Measurements from ENCODE around the gene RUBCNL. TPM values are rescaled to one million over a fixed set of nuclear protein-coding genes. Genes with fewer than 3 reads are reported as not detected.

RUBCNL gene
- total RNA-seq, 1 donor from 2014 or later, result 7.3 TPM

DNA sequence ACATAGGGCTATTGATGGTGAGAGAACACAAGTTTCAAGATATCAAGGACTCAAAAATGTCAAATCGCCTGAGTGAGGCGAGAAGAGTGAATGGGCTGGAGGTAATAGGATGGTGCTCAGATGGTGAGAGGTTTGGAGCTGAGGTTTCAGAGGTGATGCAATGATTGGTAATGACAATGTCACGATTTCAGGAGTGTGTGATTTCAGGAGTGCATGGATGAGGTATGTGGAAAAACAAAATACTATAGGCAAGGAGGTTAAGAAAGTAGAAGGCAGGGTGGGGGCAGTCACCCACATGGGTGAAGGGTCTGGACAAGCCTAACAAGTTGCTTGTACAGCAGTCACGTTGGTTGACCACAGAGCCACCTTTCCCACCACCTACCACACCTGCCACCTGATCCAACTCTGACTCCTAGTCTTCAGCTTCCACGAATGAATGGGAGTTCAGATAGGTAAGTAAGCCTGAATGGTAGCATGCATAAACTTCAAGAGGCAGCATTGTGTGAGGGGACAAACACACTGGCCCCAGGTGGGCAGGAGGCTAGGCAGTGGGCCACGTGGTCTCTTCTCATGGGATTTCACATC lies 71.5 kb downstream of the RUBCNL start:
- intact Hi-C loops (cut with DNase I), result no loop called here
- ATAC-seq (no peak), DNase-seq (ENCODE audit: low spot score) (no peak)

DNA sequence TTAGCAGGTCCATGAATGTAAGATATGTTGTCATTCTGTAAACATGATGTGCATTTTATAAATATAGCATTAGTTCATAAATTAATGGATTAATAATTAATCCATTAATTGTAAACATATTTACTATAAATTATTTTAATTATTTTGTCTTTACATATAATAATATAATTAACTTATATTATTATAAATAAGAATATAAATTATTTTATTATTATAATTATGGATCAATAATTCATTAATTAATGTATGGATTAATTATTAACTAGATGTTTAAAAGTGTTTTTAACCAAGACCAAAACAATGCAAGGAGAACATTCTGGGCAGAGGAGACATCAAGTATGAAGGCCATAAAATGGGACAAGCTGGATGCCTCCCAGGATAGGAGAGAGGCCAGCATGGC lies 72.0 kb downstream of the RUBCNL start:
- no peak for DNase-seq (ENCODE audit: low spot score)
- ATAC-seq, result no peak
- intact Hi-C loops (cut with DNase I), result no loop called here

DNA sequence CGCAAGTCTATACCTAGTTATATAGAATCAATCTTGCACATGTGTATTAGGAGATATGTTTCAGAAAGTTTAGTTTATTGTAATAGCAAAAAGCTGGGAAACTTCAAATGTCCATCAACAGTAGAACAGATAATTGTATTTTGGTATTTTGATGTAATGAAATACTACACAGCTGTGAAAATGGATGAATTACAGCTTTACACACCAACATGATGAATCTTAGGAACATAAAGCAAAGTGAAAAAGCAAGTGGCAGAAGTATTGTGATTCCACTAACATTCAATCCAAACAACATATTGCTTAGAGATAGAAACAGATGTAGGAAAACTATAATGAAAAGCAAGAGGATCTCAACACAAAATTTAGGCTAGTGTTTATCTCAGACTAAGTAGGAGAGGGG lies 72.5 kb downstream of the RUBCNL start:
- intact Hi-C loops (cut with DNase I), result no loop called here
- DNase-seq (ENCODE audit: low spot score) (no peak), ATAC-seq (no peak)

DNA sequence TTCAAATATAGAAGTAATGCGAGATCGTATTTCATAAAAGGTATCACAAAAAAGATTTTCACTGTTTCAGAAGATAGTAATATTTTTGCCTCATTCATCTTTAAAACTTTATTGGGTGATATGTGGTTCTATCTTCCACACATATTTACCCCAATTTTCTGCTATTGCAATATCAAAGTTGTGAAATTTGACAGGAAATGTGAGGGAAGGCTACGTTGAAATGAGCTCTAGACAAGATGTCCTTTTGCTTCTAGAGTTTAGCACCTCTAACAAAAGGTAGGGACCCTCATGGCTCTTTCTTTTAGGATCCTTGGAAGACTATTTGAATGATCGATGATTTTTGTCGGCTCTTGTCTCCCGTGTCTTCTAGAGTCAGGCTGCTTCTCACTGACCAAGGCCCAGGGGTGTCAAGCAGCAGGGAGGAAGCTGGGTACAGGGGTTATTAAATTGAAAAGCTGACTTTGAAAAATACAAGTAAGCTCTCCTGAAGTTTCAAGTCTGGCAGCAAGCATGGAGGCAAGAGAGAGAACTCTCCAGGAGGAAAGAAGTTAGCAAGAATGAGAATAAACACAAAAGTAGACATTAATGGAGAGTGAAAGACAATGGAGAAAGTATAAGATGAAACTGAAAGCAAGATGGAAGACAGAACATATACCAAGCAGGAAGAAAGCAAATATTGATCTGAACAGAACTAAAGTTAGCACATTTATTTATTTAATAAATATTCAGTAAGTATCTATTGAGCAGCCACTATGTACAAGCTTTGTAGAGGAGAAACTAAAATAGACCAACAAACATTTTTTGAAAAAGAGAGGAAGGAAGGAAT lies 73.4 kb downstream of the RUBCNL start:
- ATAC-seq, result no peak
- DNase-seq (ENCODE audit: low spot score), result no peak

DNA sequence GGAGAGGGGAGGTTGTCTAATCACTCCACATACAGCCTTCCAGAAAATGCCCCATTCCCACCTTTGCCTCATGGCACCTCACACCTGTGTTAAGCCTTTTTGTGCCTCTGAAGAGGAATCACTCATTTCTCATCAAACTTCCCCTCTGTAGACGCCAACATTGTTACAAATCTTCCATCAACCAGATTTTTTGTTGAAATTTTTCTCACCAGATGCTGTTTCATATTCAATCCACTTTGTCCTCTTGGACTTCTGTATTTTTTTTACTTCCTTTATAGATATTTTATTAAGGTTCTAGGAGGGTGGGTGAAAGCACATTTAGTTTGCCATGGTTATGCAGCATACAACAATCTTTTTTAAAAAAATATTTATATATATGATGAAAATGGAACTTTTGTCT lies 74.0 kb downstream of the RUBCNL start:
- intact Hi-C loops (cut with DNase I), result no loop called here
- no peak for DNase-seq (ENCODE audit: low spot score)
- ATAC-seq, result no peak

More for the DNA sequence above, 73.4 kb downstream of the RUBCNL start:
- intact Hi-C loops (cut with DNase I), result no loop called here

DNA sequence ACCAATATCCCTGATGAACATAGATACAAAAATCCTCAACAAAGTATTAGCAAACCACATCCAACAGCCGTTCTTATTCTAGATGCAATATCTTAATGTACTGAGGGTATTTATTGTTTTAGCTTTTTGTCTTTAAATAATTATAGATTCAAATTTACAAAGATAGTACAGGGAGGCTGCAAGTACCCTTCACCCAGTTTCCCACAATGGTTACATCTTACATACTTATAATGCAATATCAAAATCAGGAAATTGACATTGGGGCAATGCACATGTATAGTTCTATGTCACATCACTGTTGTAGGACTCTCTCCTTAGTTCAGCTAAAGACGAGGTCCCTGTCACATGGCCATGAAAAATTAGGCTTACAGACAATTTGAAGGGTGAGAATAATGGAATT lies 75.8 kb downstream of the RUBCNL start:
- intact Hi-C loops (cut with DNase I), result no loop called here
- DNase-seq (ENCODE audit: low spot score), result no peak
- ATAC-seq, result no peak

DNA sequence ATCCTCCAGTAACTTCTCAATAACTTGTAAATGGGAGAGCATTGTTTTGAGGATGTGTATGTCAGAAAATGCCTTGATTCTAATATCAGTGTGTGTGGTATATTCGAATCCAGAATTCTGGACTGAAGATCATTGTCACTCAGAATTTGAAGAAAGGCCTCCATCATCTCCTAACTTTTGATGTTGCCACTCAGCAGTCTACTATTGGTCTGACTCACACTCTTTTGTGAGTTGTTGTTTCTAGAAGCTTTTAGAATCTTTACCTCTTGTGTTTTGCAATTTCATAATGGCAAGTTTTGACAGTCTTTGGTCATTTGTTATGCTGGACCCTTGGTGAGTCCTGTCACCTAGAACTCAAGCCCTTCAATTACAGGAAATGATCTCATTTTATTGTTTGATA lies 77.0 kb downstream of the RUBCNL start:
- DNase-seq (ENCODE audit: low spot score), result no peak
- intact Hi-C loops (cut with DNase I), result no loop called here
- no peak for ATAC-seq

DNA sequence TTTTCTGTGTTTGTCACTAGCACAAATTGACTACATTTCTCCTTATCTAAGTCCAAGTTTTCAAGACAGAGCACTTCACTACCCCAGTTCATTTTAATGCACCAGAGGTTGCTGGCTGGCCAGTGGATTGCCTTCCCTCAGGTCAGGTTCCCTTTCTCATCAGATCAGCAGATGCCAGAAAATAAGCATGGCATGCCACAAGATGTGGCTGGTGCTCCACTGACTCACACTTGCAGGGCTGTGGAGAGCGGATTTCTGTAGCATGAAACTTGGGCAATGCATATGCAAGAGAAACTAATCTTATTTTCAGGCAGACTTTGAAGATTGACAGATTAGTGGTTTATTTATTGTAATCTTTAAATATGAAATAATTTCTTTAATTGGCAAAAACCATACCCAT lies 79.5 kb downstream of the RUBCNL start:
- ATAC-seq, result no peak
- intact Hi-C loops (cut with DNase I), result no loop called here
- no peak for DNase-seq (ENCODE audit: low spot score)

DNA sequence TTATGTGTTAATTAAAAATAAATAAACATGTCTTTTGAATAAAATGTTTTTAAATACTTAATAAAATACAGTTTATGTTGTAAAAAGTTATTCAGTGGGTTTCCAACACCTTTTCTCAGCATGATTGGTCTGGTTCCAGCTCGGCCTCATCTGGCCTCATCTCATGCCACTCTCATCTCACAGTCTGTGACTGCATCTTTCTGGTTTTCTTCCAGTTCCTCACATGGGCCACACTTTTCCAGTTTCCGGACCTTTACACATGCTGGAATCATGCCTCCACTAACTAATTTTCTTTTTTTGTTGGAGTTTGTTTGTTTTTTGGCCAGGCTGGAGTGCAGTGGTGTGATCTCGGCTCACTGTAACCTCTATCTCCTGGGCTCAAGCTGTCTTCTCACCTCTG lies 82.5 kb downstream of the RUBCNL start:
- no peak for ATAC-seq

DNA sequence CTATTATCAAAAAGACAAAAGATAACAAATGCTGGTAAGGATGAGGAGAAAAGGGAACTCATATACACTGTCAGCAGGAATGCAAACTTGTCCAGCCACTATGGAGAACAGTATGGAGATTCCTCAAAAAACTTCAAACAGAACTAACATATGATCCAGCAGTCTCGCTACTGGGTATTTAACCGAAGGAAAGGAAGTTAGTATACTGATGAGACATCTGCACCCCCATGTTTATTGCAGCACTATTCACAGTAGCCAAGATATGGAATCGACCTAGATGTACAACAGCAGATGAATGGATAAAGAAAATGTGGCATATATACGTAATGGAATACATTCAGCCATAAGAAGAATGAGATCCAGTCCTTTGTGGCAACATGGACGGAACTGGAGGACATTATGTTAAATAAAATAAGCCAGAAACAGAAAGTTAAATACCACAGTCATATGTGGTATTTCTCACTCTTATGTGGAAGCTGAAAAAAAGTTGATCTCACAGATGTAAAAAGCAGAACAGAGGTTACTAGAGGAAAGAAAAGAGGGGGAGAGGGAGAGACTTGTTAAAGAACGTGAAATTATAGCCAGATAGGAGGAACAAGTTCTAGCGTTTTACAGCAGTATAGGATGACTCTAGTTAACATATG lies 83.2 kb downstream of the RUBCNL start:
- ATAC-seq (no peak), DNase-seq (ENCODE audit: low spot score) (no peak)
- intact Hi-C loops (cut with DNase I), result no loop called here

More for the DNA sequence above, 82.5 kb downstream of the RUBCNL start:
- DNase-seq (ENCODE audit: low spot score), result no peak
- intact Hi-C loops (cut with DNase I), result no loop called here

DNA sequence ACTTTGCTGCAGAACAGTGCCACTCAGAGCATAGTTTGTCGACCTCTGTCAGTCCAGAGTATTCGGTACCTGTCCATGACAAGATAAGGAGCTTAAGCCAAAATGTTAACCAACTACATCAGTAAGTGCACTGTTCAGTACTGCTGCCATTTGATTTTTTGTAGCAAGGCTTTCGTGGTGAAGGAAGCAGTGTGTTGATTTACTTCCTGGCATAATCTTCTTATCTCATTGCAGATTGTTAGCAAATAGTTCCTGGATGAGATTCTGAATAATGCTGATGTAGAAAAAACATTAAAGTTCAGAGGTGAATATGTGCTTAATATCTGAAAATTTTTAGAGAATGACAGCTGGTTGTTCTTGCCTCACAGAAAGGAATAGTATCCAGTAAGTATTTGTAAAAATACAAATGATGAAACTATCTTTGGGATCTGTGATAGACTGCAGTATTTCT lies 89.7 kb downstream of the RUBCNL start:
- intact Hi-C loops (cut with DNase I), result no loop called here
- no peak for DNase-seq (ENCODE audit: low spot score)
- ATAC-seq, result no peak

DNA sequence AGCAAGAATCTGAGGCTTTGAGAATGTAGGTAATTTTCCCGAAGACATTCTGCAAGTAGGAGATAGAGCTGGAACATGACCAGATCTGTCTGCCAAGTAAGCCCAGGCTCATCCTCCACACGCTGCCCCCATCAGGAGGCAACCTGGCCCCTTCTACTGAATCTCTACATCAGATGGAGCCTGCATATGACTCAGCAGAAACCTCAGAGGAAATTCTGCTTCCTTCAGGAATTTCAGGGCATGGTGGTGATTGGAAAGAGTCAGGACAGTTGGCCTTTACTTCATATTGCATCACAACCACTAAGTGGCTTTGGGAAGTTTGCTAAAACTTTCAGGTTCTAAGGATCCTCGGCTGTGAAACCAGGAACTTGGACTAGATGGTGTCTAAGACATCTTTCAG lies 90.1 kb downstream of the RUBCNL start:
- intact Hi-C loops (cut with DNase I), result no loop called here
- ATAC-seq (peak; percentile 79), DNase-seq (ENCODE audit: low spot score) (no peak)

DNA sequence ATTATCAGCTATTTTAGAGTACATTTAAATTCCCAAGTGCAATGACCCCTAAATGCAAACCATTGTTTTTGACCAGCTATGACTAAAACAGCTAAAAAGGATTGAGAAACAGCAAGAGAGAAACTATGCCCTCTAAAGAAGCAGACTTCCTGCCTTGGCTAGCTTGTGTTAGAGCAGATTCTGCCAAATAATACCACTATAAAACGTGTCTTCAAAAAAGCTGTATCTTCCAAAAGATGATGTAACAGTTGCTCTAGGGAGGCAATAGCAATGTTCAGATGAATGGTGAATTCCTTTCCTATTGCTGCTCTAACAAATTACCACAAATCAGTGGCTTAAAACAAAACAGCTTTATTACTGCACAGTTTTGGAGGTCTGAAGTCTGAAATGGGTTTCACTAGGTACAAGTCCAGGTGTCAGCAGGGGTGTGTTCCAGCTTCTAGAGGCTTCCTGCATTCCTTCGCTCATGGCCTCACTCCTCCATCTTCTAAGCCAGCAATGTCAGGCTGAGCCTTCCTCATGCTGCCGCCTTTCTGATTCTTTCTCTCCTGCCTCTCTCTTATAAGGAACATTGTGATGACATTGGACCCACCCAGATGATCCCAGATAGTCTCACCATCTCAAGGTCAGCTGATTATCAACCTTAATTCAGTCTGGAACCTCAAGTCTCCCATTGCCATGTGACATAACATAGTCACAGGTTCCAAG lies 90.8 kb downstream of the RUBCNL start:
- no peak for DNase-seq (ENCODE audit: low spot score)
- intact Hi-C loops (cut with DNase I), result no loop called here
- peak; percentile 96 for ATAC-seq

DNA sequence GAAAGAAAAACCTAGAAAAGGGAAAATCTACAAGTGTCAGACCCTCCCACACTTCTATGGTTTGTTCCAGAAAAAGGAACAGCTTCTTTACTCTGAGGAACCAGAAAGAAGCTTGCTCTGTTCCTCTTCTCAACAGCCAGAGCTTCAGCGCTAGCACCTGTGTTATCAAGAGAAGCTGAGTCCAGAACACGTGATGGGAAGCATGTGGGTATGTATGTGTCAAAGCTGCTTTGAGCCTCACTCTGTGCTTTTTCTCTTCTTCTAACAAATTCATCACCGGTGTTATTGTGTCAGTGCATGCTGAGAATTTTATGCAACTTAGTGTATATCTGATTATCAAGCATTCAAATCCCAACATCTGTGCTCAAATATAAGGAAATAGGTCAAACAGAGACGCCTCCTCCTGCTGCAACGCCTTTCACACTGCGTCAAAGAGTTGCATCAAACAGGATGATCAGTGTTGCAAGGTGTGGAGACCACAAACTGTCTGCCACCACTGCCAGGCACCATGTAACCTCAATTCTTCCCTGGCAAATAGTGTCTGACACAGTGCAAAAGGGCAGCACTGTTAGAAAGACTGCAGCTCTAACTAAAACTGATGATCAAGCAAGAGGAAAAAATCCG lies 91.4 kb downstream of the RUBCNL start:
- intact Hi-C loops (cut with DNase I), result no loop called here
- ATAC-seq (peak; percentile 70), DNase-seq (ENCODE audit: low spot score) (no peak)

DNA sequence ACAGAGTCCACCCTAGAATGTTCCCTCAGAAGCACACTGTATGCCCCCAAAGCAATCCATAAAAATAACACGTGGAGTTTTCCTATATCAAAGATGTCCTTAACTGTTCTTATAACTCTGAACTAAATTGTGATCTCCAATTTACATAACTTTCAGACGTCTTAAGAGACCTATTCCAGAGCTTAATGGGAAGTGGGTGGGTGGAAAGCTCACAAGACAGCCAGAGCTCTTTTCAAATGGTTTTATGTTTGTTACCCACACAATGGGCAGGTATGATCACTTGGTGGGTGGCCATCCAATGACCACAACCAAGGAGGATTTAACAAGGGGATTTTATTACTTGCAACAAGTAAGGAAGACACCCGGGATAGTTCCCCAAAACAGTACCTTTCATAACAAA lies 93.6 kb downstream of the RUBCNL start:
- intact Hi-C loops (cut with DNase I), result no loop called here
- no peak for ATAC-seq
- no peak for DNase-seq (ENCODE audit: low spot score)

All from sciatic nerve (tissue), 2 donors.